IPS-11a (cell line): Measurements from ENCODE around the gene ZBTB40.
A peak's percentile ranks its signal among the peaks of the same experiment; 100 is the strongest.

Experiments used
- H3K4me3 ChIP-seq: one replicate; pipeline ENCODE4 v1.5.1; 2013; ENCODE audit warnings: low read depth, low read length, control low read depth

The ZBTB40 gene

DNA sequence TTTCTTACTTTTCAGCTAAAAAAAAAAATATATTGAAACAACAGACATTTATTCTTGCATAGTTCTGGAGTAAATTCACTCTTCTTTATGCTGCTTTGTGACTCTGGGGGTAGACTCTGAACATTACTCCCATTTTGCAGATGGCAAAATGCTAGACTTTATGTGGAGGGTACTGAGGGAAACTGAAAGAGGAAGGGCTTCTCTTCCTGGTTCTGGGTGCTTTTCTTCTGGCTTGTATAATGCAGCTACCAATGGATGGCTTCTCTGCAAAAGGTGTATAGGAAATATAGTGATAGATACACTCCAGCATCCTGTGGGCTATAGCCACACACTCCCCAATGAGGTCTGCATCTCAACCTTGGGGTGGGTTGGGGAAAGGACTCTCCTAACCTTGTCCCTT, 19.7 kb upstream of the ZBTB40 start:
- H3K4me3 ChIP-seq = no peak overlapping the region

DNA sequence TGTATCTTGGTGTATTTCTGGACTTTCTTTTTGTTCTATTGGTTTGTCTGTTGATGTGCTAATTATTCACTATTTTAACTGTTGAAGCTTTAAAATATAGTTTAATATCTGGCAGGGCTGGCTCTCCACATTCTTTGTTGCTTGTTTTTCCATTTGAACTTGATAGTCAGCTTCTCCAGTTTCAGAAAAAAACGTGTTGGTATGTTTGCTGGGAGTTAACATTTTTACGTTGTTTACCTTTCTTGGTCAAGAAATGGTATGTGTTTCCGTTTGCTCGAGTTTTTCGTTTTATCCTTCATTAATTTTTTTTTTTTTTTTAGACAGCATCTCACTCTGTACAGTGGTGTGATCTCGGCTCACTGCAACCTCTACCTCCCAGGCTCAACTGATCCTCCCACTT, 16.9 kb upstream of the ZBTB40 start:
- H3K4me3 ChIP-seq = no peak overlapping the region

DNA sequence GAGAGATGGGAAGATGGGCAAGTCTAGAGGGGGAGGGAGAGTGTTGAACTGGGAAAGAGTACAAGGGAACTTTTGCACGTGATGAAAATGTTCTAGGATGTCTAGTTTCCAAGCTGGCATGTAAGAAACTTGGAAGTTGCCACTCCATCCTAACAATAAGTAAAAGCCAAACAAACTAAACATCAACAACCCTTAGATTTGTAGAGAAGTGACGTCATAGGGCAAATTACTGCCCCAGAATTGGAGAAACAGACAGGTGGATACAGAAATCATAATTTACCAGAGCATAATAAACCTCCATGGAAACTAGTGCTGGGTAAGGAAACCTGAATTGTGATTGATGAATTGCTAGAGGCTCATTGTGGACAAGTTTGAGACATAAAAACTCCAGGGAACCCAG, 14.7 kb upstream of the ZBTB40 start:
- H3K4me3 ChIP-seq = no peak overlapping the region

DNA sequence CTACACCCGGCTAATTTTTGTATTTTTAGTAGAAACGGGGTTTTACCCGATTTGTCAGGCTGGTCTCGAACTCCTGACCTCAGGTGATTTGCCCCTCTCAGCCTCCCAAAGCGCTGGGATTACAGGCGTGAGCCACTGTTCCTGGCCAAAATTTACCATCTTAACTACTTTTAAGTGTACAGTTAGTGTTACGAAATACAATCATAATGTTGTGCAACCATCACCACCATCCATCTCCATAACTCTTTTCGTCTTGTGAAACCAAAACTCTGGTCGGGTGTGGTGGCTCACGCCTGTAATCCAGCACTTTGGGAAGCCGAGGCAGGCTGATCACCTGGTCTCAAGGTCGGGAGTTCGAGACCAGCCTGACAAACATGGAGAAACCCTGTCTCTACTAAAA, 14.1 kb upstream of the ZBTB40 start:
- H3K4me3 ChIP-seq = no peak overlapping the region

DNA sequence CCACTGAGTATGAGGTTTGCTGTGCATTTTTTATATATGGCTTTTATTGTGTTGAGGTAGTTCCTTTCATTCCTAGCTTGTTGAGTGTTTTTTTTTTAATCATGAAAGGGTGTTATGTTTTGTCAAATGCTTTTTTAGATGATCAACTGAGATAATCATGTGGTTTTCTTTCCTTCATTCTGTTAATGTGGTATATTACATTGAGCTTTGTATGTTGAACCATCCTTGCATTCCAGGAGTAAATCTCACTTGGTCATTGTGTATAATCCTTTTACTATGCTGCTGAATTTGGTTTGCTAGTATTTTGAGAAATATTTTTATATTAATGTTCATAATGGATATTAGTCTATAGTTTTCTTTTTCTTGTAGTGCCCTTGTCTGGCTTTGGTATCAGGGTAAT, 11.1 kb upstream of the ZBTB40 start:
- H3K4me3 ChIP-seq = no peak overlapping the region

DNA sequence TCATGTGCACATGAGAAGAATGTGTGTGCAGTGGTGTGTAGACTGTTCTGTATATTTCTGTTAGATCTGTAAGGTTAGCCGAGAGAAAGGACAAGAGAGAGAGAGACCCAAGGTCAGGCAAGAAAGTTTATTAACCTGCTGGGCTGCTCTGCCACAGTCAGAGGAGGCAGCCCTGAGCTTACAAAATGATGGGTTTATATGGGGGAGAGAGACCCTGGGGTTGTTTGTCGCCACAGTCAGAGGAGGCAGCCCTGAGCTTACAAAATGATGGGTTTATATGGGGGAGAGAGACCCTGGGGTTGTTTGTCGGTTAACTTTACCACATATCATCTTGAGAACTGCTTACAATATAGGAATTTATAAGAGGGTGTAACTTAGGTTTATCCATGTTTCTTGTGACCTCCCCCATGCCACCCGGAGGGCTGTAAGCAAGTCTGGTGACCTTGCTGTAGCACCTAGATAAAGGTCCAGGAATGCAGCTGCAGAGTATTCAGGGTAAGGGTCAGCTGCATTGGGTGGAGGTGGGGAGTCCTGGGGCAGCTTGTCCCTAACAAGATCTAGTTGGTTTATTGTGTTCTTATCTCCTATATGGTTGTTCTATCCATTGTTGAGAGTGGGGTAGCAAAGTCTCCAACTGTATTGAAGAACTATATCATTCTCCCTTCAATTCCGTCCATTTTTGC, 9.3 kb upstream of the ZBTB40 start:
- H3K4me3 ChIP-seq = no peak overlapping the region

DNA sequence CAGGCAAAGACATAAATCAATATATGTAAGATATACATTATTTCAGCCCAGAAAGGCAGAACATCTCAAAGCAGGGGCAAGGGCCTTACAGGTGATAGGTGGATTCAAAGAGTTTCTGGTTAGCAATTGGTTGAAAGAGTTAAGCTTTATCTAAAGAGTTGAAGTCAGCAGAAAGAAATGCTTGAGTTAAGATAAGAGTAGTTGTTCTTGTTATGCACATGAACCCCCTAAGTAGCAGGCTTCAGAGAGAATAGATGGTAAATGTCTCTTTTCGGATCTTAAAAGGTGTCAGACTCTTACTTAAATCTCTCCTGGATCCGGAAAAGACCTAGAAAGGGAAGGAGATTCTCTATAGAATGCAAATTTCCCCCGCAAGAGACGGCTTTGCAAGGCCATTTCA, 8.3 kb upstream of the ZBTB40 start:
- no peak overlapping the region for H3K4me3 ChIP-seq

DNA sequence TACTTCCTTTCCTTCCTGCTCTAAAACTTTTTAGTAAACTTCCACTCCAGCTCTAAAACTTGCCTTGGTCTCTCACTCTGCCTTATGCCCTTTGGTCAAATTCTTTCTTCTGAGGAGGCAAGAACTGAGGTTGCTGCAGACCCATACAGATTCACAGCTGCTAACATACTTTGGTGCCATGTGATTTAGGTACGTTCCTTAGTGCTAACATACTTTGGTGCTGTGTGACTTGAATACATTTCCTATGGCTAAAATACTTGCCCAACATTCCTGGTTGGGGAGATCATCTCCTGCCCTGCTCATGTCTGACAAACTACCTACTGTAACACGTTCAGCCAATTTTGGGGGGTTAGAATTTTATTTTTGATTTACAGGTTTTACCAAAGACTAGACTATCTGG, 6.8 kb upstream of the ZBTB40 start:
- no peak overlapping the region for H3K4me3 ChIP-seq

DNA sequence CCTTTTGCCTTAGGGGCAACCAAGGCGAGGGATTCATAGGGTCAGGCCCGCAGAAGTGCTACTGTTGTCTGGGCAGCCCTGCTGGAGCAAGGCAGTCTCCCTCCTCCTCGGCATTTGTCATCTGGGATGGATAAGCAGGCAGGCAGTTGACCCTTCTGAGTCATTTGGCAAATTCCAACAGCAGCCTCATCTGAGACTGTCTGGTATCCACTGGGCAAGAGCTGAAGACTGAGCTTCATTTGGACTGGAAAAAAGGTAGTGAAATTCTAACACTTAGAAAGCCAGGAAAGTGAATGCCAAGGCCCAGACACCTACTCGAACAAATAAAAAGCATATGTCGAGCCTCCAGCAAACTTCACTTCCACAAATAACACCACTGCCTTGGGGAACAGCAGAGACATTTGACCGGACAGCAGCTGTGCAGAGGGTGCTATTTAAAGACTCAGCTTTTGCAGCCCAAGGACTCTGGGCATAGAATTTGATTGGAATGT, 4.0 kb upstream of the ZBTB40 start:
- no peak overlapping the region for H3K4me3 ChIP-seq

DNA sequence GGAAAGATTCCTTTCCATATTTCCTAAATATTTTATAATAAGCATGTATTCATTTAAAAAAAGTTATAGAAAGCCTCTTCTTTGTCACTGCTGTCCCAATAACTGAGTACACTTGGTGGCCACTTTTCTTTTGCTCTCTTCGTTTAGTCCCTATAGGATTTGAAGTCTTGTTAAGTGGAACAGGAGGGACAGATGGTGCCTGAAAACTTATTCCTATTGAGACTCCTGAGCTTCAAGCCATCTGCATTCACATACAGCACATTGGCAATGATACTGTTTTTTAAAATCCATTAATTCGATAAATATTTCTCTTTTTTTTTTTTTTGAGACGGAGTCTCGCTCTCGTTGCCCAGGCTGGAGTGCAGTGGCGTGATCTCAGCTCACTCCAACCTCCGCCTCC, 2.0 kb upstream of the ZBTB40 start:
- H3K4me3 ChIP-seq = no peak overlapping the region

DNA sequence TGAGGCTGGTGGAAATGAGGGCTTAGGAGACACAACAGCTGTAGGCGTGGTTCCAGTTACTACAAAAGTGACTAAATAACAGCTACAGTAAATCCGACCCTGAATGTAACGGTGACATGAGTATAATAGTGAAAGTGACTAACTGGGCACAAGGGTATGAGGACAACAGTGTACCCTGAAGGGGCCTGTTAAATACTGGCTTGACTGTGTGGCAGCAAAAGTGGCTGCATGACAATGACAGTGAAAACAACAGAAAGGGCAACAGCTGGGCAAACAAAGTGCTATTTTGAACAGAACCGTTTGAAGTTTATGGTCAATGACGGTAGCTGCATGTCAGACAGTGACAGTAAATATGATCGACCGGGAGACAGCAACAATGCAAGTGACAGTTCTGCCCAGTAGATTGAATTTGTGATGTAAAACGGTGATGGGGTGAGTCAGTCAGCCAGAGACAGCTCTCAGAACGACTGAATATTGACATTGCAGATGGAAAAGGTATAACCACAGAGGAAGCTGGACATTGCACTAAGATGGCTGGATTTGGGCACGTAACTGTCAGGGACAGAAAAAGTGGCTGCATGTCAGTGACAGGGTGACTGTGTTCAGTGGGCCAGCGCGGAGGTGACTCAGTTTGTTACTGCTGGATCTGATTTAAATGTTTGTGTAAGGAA, 1.2 kb upstream of the ZBTB40 start:
- no peak overlapping the region for H3K4me3 ChIP-seq

DNA sequence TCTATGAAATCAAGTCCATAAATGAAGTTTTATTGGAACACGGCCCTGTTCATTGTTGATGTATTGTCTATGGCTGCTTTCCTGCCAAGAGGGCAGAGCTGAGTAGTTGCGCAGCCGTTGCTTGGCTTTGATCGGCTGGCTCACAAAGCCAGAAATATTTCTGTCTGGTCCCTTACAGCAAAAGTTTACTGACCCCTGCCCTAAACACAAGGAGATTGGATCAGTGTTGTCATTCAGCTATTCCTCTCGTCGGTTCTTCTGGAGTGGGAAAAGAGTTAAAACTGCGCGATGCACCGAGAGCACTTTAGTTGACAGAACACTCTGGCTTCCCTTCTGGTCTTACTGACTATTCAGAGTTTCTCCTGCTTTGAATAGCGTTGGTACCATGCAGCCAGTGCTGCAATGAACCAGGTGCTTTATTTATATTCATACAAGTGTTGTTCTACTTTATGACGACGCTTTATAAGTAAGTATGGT, 868 bp downstream of the ZBTB40 start:
- peak overlapping the region; percentile 86 for H3K4me3 ChIP-seq

DNA sequence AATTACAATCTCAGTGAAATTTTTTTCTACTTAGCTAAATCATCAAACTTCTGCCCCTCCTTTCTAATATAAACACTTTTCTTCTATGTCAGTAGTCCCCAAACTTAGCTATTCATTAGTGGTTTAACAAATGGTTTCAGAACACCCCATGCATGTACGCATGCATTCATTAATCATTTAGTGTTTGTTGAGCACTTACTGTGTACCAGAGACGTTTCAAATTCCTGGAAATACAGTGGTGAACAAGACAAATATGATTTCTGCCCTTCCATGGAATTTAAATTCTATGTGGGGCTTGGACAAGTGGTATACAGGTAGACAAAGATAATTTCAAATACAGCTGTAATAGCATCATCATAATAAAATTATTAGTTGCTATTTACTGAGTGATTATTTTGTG, 1.5 kb downstream of the ZBTB40 start:
- H3K4me3 ChIP-seq = no peak overlapping the region

DNA sequence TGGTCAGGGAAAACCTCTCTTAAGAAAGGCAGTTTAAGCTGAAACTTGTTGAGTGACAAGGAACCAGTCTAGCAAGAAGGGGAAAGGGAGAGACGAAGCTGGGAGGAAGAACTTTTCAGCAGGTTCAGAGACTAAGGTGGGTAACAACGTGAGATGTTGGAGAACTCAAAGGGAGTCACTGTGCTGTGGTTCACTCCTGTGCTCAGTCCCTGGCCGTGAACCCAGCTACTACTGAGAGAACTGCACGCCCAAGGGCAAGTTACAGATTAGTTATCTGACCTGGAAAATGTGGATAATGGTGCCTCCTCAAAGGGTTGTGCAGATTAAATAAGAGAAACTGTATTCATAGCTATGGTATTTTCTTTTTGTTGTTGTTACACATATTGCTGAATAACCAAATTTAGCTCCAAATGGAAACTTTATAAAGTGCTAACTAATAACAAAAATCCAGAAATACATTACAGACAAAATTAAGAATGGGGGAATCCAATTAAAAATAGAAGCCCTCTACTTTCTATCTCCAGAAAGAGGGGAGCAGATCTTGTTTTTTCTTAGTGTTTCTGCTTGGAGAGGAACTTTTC, 2.9 kb downstream of the ZBTB40 start:
- H3K4me3 ChIP-seq = no peak overlapping the region

DNA sequence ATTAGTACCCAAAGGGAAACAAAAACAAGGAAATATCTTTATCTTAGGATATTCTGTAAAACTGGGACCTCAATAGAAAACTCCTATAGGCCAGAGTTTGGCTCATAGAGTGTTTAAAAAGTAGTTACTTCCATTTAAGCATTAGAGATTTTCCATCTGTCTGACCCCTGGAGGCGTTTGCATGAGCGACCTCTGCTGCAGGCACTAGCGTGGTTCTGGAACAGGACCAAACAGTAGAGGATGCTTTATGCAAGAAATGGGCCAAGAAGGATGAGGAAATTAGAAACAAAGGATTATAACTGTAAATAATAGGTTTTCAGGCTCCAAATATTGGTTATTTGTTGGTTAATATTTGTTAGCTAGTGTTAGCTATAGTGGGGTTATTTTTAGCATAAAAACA, 5.7 kb downstream of the ZBTB40 start:
- H3K4me3 ChIP-seq = no peak overlapping the region

DNA sequence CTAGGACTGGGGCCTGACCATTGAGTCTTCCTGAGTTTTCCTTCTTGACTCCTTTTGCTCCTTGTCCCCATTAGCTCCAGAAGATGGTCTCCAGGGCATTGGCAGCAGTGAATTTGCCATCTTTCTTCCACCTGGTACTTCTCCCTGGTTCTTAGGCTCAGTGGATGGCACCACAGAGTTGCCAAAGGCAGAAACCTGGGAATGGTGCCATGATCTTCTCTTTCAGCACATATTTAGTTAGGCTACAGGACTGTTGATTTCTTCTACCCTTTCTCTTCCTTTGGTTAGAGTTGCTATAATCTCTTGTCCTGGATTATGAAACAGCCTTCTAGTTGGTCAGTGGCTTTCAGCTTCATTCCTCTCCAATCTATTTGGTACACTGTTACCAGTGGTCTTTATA, 6.2 kb downstream of the ZBTB40 start:
- H3K4me3 ChIP-seq = no peak overlapping the region

DNA sequence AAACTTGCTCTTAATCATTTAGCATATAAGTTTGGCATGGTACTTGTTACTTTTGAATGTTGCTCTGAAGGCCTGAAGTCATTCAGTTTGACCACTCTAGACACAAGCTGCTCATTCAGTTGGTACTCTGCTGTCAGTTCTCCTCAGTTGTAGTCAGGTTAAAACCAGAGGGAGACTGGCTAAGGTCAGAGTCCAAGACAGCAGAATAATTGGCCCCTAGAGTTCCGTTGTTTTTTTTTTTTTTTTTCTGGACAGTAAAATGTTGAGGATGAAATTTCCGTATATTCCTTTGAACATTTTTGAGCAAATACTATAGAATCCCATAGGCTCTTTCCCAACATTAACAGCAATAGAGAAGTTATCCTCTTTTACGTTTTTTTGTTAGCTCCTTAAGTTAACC, 9.4 kb downstream of the ZBTB40 start:
- H3K4me3 ChIP-seq = no peak overlapping the region

DNA sequence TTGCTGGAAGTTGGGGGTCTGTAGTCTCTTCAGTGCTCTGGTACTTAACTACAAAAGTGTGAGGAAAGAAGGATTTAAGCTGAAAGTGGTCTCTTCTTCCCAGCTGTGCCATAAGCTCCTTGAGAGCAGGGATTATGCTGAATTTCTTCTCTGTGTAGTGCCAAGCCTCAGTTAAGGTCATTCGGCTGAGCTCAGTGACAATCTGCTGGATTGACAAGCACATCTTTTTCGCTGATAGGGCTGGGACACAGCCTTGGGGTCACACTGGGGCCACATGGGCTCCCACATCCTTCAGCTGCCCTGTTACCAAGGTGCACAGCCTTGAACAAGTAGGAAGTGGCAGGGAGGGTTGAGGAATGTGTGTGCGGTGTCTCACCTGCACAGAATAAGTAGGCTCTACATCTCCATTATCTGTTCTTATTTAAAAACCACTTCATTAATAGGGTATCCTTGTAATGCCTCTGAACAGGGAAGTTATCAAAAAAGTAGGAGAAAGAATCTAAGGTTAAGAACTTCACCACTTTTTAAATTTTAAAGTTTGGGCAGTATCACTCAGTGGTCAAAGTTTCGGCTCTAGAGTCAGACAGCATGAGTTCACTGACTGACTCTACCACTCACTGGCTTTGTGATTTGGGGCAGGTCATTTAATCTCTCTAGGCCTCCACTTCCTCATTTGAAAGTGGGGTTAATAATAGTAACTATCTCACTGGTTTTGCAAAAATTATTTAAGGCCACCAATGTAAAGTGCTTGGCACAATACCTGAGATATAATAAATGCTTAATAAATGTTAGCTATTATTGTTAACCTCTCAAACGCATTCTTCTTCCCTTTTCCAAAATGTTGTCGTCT, 10.3 kb downstream of the ZBTB40 start:
- no peak overlapping the region for H3K4me3 ChIP-seq

DNA sequence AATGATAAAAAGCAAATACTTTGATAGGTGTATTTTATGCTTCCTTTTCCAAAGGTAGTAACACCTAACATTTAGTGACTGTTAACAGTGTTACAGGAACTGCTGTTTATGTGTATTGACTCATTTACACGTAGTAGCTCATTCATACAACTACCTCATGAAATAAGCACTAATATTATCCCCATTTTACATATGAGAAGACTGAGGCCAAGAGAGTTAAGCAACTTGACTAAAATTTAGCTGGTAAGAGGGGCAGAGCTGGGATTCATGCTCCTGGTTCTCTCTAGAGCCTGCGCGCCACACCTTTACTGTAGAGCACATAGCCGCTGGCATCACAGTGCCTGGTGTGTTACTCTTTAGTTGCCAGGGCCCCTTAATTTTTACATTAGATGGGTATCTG, 11.3 kb downstream of the ZBTB40 start:
- no peak overlapping the region for H3K4me3 ChIP-seq

DNA sequence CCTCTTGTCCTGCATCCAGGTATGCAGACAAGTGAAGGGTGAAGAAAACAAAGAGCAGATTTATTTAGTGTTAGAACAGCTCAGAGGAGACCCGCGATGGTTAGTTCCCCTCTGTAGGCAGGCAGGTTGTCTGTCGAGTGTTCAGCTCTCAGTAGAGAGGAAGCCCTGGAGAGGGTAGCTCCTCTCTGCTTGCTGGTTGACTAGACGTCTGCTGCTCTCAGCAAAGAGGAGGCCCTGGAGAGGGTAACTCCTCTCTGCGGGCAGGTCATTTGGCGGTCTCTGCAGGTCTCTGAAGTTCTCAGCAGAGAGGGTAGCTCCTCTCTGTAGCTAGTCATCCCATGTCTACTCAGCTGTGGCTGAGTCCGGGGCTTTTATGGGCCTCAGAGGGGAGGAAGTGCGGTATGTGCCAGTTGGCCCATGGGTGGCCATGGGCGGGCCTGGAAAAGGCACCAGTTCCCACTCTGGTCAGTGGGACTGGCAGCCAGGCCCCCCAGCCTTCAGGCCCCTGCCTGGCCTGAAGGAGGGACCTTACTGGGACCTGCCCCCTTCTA, 13.4 kb downstream of the ZBTB40 start:
- no peak overlapping the region for H3K4me3 ChIP-seq

DNA sequence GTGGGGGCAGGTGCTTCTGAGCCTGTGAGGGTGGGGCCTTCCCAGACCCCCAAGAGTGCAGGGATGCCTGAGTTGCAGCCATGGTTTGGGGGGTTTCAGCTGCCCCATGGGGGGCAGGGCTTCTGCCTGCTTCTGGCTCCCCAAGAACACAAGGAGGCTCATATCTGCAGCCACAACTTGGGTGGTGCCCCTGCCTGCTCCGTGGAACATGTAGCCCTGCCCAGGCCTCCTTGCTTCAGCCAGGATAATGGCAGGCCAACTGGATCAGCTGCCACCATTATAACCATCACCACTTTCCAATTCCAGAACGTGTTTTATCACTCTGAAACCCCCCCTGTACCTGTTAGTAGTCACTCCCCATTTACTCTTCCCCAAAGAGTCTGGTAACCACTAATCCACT, 14.0 kb downstream of the ZBTB40 start:
- no peak overlapping the region for H3K4me3 ChIP-seq
